Measurements from ENCODE around the gene PGM5. TPM values are rescaled to one million over a fixed set of nuclear protein-coding genes. Genes with fewer than 3 reads are reported as not detected.

The PGM5 gene
- total and polyA plus RNA-seq, 2 experiments from 2014 or later: 0.11 to 0.46 TPM

- Histone ChIP-seq H3K4me2 (ENCODE audit: unreplicated experiment) (no peak overlapping the region), H3K9me2 (ENCODE audit: insufficient read depth) (no peaks in the 10 kb centered on the region)
- WGBS, 2 experiments (ENCODE audit: low coverage in 1 of 2, low lambda C conversion rate in 2 of 2, missing lambda C conversion rate in 2 of 2): 26 to 34% methylated on average over 10 of the region's 10 CpGs
Measured at GRCh38 chr9:68536876-68537615, 180.6 kb downstream of the PGM5 start.

GRCh38 chr9:68537616-68537880 lies 181.1 kb downstream of the PGM5 start:
- Histone ChIP-seq H3K79me2 (ENCODE audit: insufficient read depth) (no peaks in the 10 kb centered on the region), H3K4me1 (ENCODE audit: insufficient read depth) (no peaks in the 10 kb centered on the region), H3K9ac (no peak overlapping the region), H3K36me3 (ENCODE audit: low read depth) (no peaks in the 10 kb centered on the region), H3K9me2 (ENCODE audit: insufficient read depth) (no peaks in the 10 kb centered on the region), H3K27ac (no peak overlapping the region), H4K20me1 (ENCODE audit: insufficient read depth) (no peaks in the 10 kb centered on the region), H3K4me3 (no peak overlapping the region), H2AFZ (no peak overlapping the region), H3F3A (ENCODE audit: insufficient read depth) (no peaks in the 10 kb centered on the region), H3K27me3 (replicated peaks; ENCODE audit: insufficient read depth) (no peaks in the 10 kb centered on the region), H3K4me2 (ENCODE audit: unreplicated experiment) (no peak overlapping the region), H3K9me3 (ENCODE audit: low read depth) (no peaks in the 10 kb centered on the region)
- no peak for DNase-seq
- 0 to 8% methylated on average over 1 of the region's 1 CpG for WGBS, 2 experiments (ENCODE audit: low coverage in 1 of 2, low lambda C conversion rate in 2 of 2, missing lambda C conversion rate in 2 of 2)
- in situ Hi-C loops (cut with MboI): no loop called here
- TF ChIP-seq EZH2phosphoT487 (IDR thresholded peaks at IDR 0.05; ENCODE audit: insufficient read depth, low read depth): no peak
- TF ChIP-seq EZH2 (IDR thresholded peaks at IDR 0.05; ENCODE audit: insufficient read depth, poor library complexity, severe bottlenecking): no peak

More at GRCh38 chr9:68536876-68537615, 180.6 kb downstream of the PGM5 start:
- no peaks in the 10 kb centered on the region for H3K36me3 ChIP-seq (ENCODE audit: low read depth)
- no peaks in the 10 kb centered on the region for H3K79me2 ChIP-seq (ENCODE audit: insufficient read depth)
- no peaks in the 10 kb centered on the region for H4K20me1 ChIP-seq (ENCODE audit: insufficient read depth)
- H3F3A ChIP-seq (ENCODE audit: insufficient read depth): no peaks in the 10 kb centered on the region
- no peak for TF ChIP-seq EZH2 (IDR thresholded peaks at IDR 0.05; ENCODE audit: insufficient read depth, poor library complexity, severe bottlenecking)
- TF ChIP-seq EZH2phosphoT487 (IDR thresholded peaks at IDR 0.05; ENCODE audit: insufficient read depth, low read depth): no peak
- H3K27ac ChIP-seq: no peak overlapping the region
- no peaks in the 10 kb centered on the region for H3K27me3 ChIP-seq (replicated peaks; ENCODE audit: insufficient read depth)
- H3K9me3 ChIP-seq (ENCODE audit: low read depth): no peaks in the 10 kb centered on the region
- no peak overlapping the region for H3K4me3 ChIP-seq
- in situ Hi-C loops (cut with MboI): no loop called here
- no peaks in the 10 kb centered on the region for H3K4me1 ChIP-seq (ENCODE audit: insufficient read depth)
- no peak for DNase-seq
- H2AFZ ChIP-seq: no peak overlapping the region
- no peak overlapping the region for H3K9ac ChIP-seq

DNA sequence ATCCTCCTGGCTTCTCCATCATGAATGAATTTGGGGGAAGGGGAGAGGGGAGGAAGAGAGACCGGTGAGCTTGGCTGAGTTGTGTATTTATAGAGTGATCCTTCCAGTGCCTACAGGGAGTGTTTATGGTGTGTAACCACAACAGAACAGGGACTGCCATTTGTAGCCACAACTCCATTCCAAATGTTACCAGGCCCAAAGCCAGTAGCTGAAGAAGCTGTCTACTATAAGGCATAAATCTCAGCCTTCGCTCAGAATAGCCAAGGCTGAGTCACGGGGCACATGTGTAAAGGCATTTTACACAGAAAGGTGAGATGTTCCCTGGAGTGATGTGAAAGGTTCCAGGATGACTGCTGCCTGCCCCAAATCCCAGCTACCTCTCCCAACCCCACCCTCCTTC lies 181.8 kb downstream of the PGM5 start:
- H3K4me1 ChIP-seq (ENCODE audit: insufficient read depth): no peaks in the 10 kb centered on the region
- H4K20me1 ChIP-seq (ENCODE audit: insufficient read depth): no peaks in the 10 kb centered on the region
- no peak for DNase-seq
- no peaks in the 10 kb centered on the region for H3F3A ChIP-seq (ENCODE audit: insufficient read depth)
- H3K9me3 ChIP-seq (ENCODE audit: low read depth): no peaks in the 10 kb centered on the region
- in situ Hi-C loops (cut with MboI): no loop called here
- H3K79me2 ChIP-seq (ENCODE audit: insufficient read depth): no peaks in the 10 kb centered on the region
- H2AFZ ChIP-seq: no peak overlapping the region
- H3K4me2 ChIP-seq (ENCODE audit: unreplicated experiment): no peak overlapping the region
- 9% methylated on average over 3 of the region's 3 CpGs for WGBS, 2 experiments (ENCODE audit: low coverage in 1 of 2, low lambda C conversion rate in 2 of 2, missing lambda C conversion rate in 2 of 2)
- no peaks in the 10 kb centered on the region for H3K36me3 ChIP-seq (ENCODE audit: low read depth)
- H3K4me3 ChIP-seq: no peak overlapping the region
- no peak overlapping the region for H3K9ac ChIP-seq
- TF ChIP-seq EZH2 (IDR thresholded peaks at IDR 0.05; ENCODE audit: insufficient read depth, poor library complexity, severe bottlenecking): no peak
- TF ChIP-seq EZH2phosphoT487 (IDR thresholded peaks at IDR 0.05; ENCODE audit: insufficient read depth, low read depth): no peak
- no peak overlapping the region for H3K27ac ChIP-seq
- H3K27me3 ChIP-seq (replicated peaks; ENCODE audit: insufficient read depth): no peaks in the 10 kb centered on the region
- H3K9me2 ChIP-seq (ENCODE audit: insufficient read depth): no peaks in the 10 kb centered on the region

GRCh38 chr9:68540712-68541535 lies 184.5 kb downstream of the PGM5 start, which contains the start of gene TMEM252:
Gene TMEM252, minus strand, starts transcription at chr9:68540883. Its CDS starts 69 bp downstream, at chr9:68540814.
- 15 to 21% methylated on average over 8 of the region's 8 CpGs for WGBS, 2 experiments (ENCODE audit: low coverage in 1 of 2, low lambda C conversion rate in 2 of 2, missing lambda C conversion rate in 2 of 2)
- H3K27ac ChIP-seq: no peak within 1 kb of the TSS
- H4K20me1 ChIP-seq (ENCODE audit: insufficient read depth): no peaks in the 10 kb centered on the region
- no peak within 1 kb of the TSS for H3K9ac ChIP-seq
- H3K27me3 ChIP-seq (replicated peaks; ENCODE audit: insufficient read depth): no peaks in the 10 kb centered on the region
- no peaks in the 10 kb centered on the region for H3K9me2 ChIP-seq (ENCODE audit: insufficient read depth)
- no peak within 1 kb of the TSS for H2AFZ ChIP-seq
- H3K4me1 ChIP-seq (ENCODE audit: insufficient read depth): no peaks in the 10 kb centered on the region
- in situ Hi-C loops (cut with MboI): no loop called here
- no peak within 1 kb of the TSS for H3K4me2 ChIP-seq (ENCODE audit: unreplicated experiment)
- H3F3A ChIP-seq (ENCODE audit: insufficient read depth): no peaks in the 10 kb centered on the region
- no peaks in the 10 kb centered on the region for H3K9me3 ChIP-seq (ENCODE audit: low read depth)
- TF ChIP-seq EZH2 (IDR thresholded peaks at IDR 0.05; ENCODE audit: insufficient read depth, poor library complexity, severe bottlenecking): no peak
- no peak for TF ChIP-seq EZH2phosphoT487 (IDR thresholded peaks at IDR 0.05; ENCODE audit: insufficient read depth, low read depth)
- H3K36me3 ChIP-seq (ENCODE audit: low read depth): no peaks in the 10 kb centered on the region
- no peaks in the 10 kb centered on the region for H3K79me2 ChIP-seq (ENCODE audit: insufficient read depth)
- DNase-seq: no peak
- H3K4me3 ChIP-seq: no peak within 1 kb of the TSS
